ENCODE data around the gene PUSL1.

The PUSL1 gene

GRCh38 chr1:1295154-1295923 lies 13.1 kb upstream of the PUSL1 start:
- no peak for DNase-seq

- no peak for DNase-seq
Observed at GRCh38 chr1:1296070-1297061, 12.0 kb upstream of the PUSL1 start.

DNA sequence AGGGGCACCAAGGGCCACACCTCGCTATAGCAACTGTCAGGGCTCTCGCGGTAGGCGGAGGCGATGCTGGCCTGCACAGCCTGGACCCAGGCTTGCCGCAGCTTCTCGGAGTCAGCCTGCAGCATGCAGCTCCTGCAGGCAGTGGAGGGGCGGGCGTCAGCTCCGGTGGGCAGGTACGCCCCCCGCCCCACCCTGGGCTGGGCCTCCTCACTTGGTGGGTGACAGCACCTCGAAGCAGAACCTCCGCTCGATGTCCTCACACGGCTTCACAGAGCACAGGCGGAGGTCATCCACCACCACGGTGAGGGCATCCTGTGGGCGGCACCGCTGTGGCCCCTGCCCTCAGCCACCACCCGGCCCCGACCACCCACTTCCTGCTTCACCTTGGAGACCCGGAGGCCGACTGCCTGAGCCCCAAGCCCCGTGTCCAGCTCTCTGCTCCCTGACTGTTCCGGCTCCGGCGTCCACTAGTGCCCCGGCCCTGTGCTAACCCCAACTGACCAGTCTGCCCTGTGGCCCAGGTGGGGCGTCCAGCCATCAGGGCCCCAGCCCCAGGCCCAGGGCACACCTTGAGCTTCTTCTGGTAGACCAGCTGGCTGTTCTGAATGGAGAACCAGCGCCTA lies 10.5 kb upstream of the PUSL1 start:
- DNase-seq, result no peak

DNA sequence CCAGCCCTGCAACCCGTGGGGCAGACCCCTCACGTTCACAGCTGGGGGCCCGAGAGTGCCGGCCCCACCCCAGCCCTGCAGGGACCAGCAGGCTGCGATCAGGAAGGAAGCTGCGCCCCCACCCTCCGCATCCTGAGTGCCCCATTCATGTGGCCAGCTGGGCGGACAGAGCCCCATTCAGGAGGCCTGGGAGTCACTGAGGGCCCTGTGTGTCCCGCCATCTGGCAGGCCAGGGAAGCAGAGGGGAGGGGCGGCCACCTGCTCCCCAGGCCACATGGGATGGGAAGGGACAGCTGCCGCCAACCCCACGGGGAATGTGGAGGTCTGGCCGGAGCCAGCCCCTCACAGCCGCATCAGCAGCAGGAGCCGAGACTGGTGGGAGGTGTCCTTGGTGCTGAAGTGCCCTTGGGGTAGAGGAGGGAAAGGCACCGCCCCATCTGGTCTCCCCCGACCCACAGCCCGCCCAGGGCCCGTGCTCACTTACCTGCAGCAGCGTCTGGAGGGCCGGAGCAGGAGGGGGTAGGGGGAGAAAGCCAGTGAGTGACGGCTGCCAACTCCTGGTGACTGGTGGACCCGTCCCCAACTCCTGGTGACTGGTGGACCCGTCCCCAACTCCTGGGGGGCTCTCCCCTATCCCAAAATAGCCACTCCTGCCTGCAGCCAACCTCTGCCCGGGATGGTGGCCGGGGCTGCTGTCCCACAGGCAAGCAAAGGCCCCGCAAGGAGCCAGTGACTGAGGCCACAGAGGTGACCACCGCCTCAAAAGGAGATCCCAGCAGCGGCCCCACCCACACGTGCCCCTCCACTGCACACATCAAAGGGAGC lies 9.3 kb upstream of the PUSL1 start:
- no peak for DNase-seq

- DNase-seq, result no peak
Observed at GRCh38 chr1:1299686-1300351, 8.6 kb upstream of the PUSL1 start.

DNA sequence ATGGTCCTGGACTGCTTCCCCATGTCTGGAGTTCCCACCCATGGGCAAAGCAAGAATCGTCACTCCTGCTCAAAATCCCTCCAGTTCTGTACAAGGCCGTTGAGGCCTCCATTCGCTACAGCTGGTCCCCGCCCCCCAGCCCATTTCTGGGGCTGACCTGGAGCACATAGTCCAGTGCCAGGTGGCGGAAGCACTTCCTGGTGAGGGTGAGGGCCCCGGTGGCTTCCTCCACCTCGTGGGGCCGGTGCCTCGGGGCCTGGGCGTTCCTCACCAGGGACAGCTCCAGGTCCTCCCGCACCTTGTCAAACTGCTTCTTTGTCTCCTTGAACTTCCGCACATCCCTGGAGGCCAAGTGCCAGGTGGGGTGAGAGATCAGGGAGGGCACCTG lies 8.1 kb upstream of the PUSL1 start:
- no peak for DNase-seq

DNA sequence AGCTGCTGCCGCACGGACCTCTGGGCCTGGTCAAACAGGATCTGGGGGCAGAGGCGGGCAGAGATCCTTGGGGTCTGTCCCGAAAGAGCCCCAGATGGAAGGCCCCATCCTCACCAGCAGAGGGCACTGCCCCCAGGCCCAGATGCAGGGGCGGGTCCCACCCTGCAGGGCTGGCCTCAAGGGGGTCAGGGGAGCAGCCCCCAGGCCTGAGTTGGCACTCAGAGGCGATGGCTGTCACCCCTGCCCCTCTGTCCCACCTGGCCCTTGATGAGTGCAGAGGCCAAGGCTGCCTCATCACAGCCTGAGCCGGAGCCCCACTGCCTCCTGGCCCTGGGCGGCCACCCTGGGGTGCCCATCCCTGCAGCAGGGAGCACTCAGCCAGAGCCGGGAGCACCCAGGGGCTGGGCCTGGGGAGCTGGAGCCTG lies 6.4 kb upstream of the PUSL1 start:
- no peak for DNase-seq

- DNase-seq, result no peak
Observed at GRCh38 chr1:1302951-1303509, 5.4 kb upstream of the PUSL1 start.

GRCh38 chr1:1303736-1304135 lies 4.7 kb upstream of the PUSL1 start:
- DNase-seq, result no peak

- DNase-seq, result no peak
Observed at GRCh38 chr1:1304331-1305299, 3.8 kb upstream of the PUSL1 start.

- no peak for DNase-seq
Observed at GRCh38 chr1:1305300-1306069, 2.9 kb upstream of the PUSL1 start.

- DNase-seq, result no peak
Observed at GRCh38 chr1:1306070-1306660, 2.2 kb upstream of the PUSL1 start.

DNA sequence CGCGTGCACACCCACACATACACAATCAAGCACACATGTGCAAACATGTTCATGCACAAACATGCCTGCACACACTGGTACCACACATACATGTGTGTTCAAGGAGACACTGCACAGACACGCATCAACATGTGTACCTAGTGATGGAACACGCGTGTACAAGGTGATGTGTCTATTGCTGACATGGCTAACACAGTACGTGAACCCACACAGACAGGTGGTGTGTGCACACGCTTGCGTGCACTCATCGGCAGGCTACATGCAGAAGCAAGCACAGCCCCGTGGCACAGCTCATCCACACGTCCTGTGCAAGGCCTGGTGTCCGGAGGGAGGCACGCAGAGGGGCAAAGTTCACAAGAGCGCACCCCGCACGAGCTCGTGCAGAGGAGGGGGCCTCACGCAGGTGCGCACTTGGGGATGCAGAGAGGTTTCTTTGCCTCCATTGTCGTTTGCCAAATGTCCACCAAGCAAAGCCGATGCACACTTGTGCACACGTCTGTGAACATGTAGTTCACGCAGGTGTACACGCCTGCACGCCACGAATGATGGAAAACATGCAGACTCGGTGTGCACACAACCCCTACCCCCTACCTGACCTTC lies 1.6 kb upstream of the PUSL1 start:
- no peak for DNase-seq

DNA sequence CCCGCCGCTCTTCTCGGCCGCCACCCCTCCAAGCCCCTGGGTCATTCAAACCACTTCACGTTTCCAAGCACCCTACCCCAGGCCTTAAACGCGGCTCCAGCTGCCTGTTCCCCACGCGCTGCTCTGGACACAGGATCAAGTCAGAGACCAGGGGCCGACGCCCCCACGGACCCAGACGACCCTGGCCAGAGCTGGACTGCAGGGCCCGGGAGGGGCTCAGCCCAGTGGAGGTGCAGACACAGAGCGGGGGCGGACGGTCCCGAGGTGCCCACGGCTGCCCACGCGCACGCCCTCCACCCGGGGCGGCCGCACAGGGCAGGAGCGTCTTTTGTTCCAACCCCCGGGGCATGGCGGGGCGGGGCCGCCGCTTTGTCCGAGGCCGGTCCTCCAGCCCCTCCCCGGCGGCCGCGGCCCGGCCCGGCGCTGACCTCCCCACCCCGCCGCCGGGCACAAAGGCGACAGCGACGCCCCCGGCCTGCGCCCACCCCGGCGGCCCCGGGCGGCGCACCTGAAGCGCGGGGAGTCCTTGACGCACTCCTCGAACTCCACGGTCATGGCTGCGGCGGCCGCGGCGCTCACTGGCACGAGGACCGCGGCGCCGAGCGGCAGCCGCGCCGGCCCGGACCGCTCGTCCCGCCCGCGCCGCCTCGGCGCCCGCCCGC lies 1.0 kb upstream of the PUSL1 start:
- DNase-seq, result no peak

- DNase-seq, result no peak
Observed at GRCh38 chr1:1308756-1309250, 406 bp downstream of the PUSL1 start.

DNA sequence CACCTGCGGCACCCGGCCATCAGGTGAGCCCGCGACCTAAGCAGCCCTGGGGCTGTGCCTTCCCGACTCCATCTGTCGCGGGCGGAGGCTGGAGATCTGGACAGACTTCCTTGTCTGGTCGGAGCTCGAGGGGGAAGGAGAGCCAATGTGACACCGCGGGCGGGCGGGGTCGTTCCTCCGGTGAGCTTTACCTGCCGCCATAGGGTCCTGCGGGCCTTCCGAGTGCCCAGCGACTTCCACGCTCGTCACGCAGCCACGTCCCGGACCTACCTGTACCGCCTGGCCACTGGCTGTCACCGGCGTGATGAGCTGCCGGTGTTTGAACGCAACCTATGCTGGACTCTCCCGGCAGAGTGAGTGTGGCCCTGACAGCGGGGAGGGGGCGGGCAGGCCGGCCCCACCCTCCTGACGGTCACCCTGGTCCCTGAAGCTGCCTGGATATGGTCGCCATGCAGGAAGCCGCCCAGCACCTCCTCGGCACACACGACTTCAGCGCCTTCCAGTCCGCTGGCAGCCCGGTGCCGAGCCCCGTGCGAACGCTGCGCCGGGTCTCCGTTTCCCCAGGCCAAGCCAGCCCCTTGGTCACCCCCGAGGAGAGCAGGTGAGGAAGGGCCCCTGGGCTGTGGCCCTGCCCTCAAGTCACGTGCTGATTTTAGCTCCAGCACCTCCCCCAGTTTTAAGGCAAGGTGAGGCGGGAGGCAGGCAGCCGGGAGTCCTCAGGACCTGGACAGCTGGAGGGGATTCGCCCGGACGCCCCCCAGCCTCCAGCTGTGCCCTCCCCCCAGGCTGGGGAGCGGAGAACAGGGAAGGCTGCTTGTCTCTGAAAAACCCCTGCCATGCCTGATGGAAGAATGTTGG lies 1.1 kb downstream of the PUSL1 start:
- DNase-seq, result no peak

GRCh38 chr1:1310109-1310385 lies 1.6 kb downstream of the PUSL1 start:
- DNase-seq, result no peak

Data from GOT3 (cell line).